HepG2 (cell line): Measurements from ENCODE around the gene DNAJC19.

Source experiments
- ISL2 ChIP-seq: sonication (generic); formaldehyde crosslinking; IDR thresholded peaks from 2 replicates; pipeline ENCODE4 v1.5.0; 2020; ENCODE audit warnings: missing genetic modification reagents
- MEIS1 ChIP-seq: sonication (generic); formaldehyde crosslinking; IDR thresholded peaks from 2 replicates; pipeline ENCODE4 v1.9.0; 2021; ENCODE audit warnings: mild to moderate bottlenecking, missing genetic modification reagents, moderate library complexity, borderline replicate concordance
- NFAT5 ChIP-seq: sonication (generic); formaldehyde crosslinking; IDR thresholded peaks from 2 replicates; pipeline ENCODE4 v1.4.0; 2020; ENCODE audit warnings: missing genetic modification reagents
- ZNF224 ChIP-seq: sonication (generic); formaldehyde crosslinking; IDR thresholded peaks from 2 replicates; pipeline ENCODE4 v1.5.0; 2020; ENCODE audit warnings: mild to moderate bottlenecking, missing genetic modification reagents
- ZNF232 ChIP-seq: sonication (generic); formaldehyde crosslinking; IDR thresholded peaks from 2 replicates; pipeline ENCODE4 v1.4.0; 2020; ENCODE audit warnings: missing genetic modification reagents, borderline replicate concordance
- ZNF274 ChIP-seq: sonication (generic); formaldehyde crosslinking; IDR thresholded peaks from 2 replicates; pipeline ENCODE4 v1.5.1; 2020; ENCODE audit warnings: mild to moderate bottlenecking, missing genetic modification reagents
- ZNF552 ChIP-seq: sonication (generic); formaldehyde crosslinking; IDR thresholded peaks from 2 replicates; pipeline ENCODE4 v1.9.0; 2022; ENCODE audit warnings: missing genetic modification reagents, mild to moderate bottlenecking, borderline replicate concordance

DNA sequence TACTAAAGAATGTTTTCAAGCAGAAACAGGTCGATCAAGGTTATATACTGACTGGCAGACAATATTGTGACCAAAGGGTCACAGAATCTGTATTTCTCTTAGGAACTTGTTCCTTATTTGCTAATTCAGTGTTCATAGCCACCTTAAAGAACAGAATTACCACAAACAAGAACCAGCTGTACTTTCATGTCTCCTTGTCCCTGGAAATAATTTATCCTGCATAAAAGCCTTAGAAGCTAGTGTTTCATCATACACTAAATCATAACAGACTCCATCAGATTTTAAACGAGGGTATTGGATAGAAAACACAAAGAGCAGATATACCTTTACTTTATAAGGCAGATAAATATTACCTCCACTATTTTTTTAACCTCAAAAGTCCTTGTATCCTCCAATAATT is 6.4 kb downstream of the DNAJC19 start:
- no peak for TF ChIP-seq ISL2 (CRISPR knock-in tag)
- no peak for TF ChIP-seq ZNF274 (CRISPR knock-in tag)
- no peak for TF ChIP-seq ZNF552
- TF ChIP-seq MEIS1 (CRISPR knock-in tag) = no peak
- TF ChIP-seq NFAT5 (CRISPR knock-in tag) = no peak
- TF ChIP-seq ZNF224 (CRISPR knock-in tag) = no peak
- TF ChIP-seq ZNF232 (CRISPR knock-in tag) = no peak
